SK-N-SH (cell line): ENCODE data around the gene TTC21B. TPM values are rescaled to one million over a fixed set of nuclear protein-coding genes. Genes with fewer than 3 reads are reported as not detected.

ENCODE experiments used
- CTCF ChIA-PET: fragments of 300-600, 350-600 bp; formaldehyde crosslinking; extraction: SDS; loops from one replicate; lab custom pipeline; 2021; lab: Yijun Ruan, JAX
- POLR2A ChIA-PET: fragments of 350-600 bp; sonication (Branson Sonifier 250); formaldehyde crosslinking; extraction: SDS; loops from one replicate; lab custom pipeline; 2020; ENCODE audit warnings: antibody characterized with exemption, inconsistent platforms; lab: Yijun Ruan, JAX
- DNase-seq: peaks from one replicate; pipeline ENCODE4 v3.0.0; 2012
- H2AFZ ChIP-seq: fragments of 200-600 bp; sonication (generic); 2 replicates; pipeline ENCODE4 v1.8.1; 2016; ENCODE audit warnings: antibody characterized with exemption, mild to moderate bottlenecking, low read depth
- H3F3A ChIP-seq: fragments of 200-600 bp; sonication (generic); replicated peaks from 2 replicates; pipeline ENCODE3; 2016; ENCODE audit warnings: antibody characterized with exemption, mild to moderate bottlenecking; ENCODE audit not compliant: insufficient read depth
- H3K27ac ChIP-seq, 2 experiments: fragments of 200-500 bp in 1 of 2; fragments of 200-600 bp in 1 of 2; sonication (Bioruptor generic) in 1 of 2; sonication (generic), shearing (Covaris generic) in 1 of 2; 2 replicates each; pipeline versions ENCODE4 v1.5.1 to v1.6.1; 2014 to 2016; ENCODE audit warnings: low read depth in 2 of 2, inconsistent platforms in 1 of 2, low read length in 1 of 2, mild to moderate bottlenecking in 1 of 2, mixed read lengths in 1 of 2
- H3K27me3 ChIP-seq: fragments of 200-600 bp; sonication (generic), shearing (Covaris generic); 2 replicates; pipeline ENCODE4 v1.6.1; 2016; ENCODE audit warnings: mixed run types; ENCODE audit not compliant: insufficient read depth
- H3K36me3 ChIP-seq, 2 experiments: fragments of 200-500 bp in 1 of 2; fragments of 200-600 bp in 1 of 2; sonication (Bioruptor generic) in 1 of 2; sonication (generic) in 1 of 2; replicated peaks in 1 of 2; 2 replicates each; pipeline versions ENCODE3 to v1.5.1; 2014 to 2016; ENCODE audit warnings: low read length in 1 of 2, mild to moderate bottlenecking in 1 of 2; ENCODE audit not compliant: insufficient read depth in 2 of 2, control insufficient read depth in 1 of 2
- H3K4me1 ChIP-seq, 2 experiments: fragments of 200-500 bp in 1 of 2; fragments of 200-600 bp in 1 of 2; sonication (Bioruptor generic) in 1 of 2; sonication (generic), shearing (Covaris generic) in 1 of 2; 2 replicates each; pipeline versions ENCODE4 v1.5.1 to v1.6.1; 2014 to 2016; ENCODE audit warnings: low read depth in 1 of 2, low read length in 1 of 2, mixed run types in 1 of 2; ENCODE audit not compliant: insufficient read depth in 2 of 2, control insufficient read depth in 1 of 2
- H3K4me2 ChIP-seq: fragments of 200-600 bp; sonication (generic), shearing (Covaris generic); 2 replicates; pipeline ENCODE4 v1.6.1; 2017; ENCODE audit warnings: mixed run types
- H3K4me3 ChIP-seq, 2 experiments: fragments of 200-500 bp in 1 of 2; fragments of 200-600 bp in 1 of 2; sonication (Bioruptor generic) in 1 of 2; sonication (generic), shearing (Covaris generic) in 1 of 2; 2 replicates each; pipeline versions ENCODE4 v1.5.1 to v1.8.1; 2014 to 2016; ENCODE audit warnings: low read depth in 2 of 2, inconsistent platforms in 1 of 2, low read length in 1 of 2, mild to moderate bottlenecking in 1 of 2, mixed read lengths in 1 of 2, moderate library complexity in 1 of 2
- H3K79me2 ChIP-seq: fragments of 200-600 bp; sonication (generic); 2 replicates; pipeline ENCODE4 v1.8.1; 2017; ENCODE audit warnings: mild to moderate bottlenecking; ENCODE audit not compliant: insufficient read depth
- H3K9ac ChIP-seq: fragments of 200-600 bp; sonication (generic); 2 replicates; pipeline ENCODE4 v1.6.1; 2017; ENCODE audit warnings: mixed run types
- H3K9me2 ChIP-seq: fragments of 200-600 bp; sonication (generic); 2 replicates; pipeline ENCODE4 v1.6.1; 2017; ENCODE audit warnings: mixed run types
- H3K9me3 ChIP-seq: fragments of 200-600 bp; sonication (generic); 2 replicates; pipeline ENCODE4 v1.6.1; 2017; ENCODE audit warnings: mixed run types, mild to moderate bottlenecking, moderate library complexity
- H4K20me1 ChIP-seq: fragments of 200-600 bp; sonication (generic); 2 replicates; pipeline ENCODE4 v1.6.1; 2017; ENCODE audit warnings: mild to moderate bottlenecking, mixed run types; ENCODE audit not compliant: insufficient read depth
- CHD2 ChIP-seq: fragments of 150-350 bp; IDR thresholded peaks from 2 replicates; pipeline ENCODE4 v1.6.1; 2018; ENCODE audit warnings: low read length; ENCODE audit not compliant: partially characterized antibody
- FOXM1 ChIP-seq: IDR thresholded peaks from 2 replicates; pipeline ENCODE4 v1.4.0; 2012; ENCODE audit warnings: low read depth, mild to moderate bottlenecking
- MXI1 ChIP-seq: IDR thresholded peaks from 2 replicates; pipeline ENCODE4 v1.6.1; 2012; ENCODE audit warnings: mild to moderate bottlenecking, low read depth, low read length, improper control_type of control experiment
- RAD21 ChIP-seq: IDR thresholded peaks from 2 replicates; pipeline ENCODE4 v1.6.1; 2012; ENCODE audit warnings: mild to moderate bottlenecking, low read length
- TAF1 ChIP-seq: IDR thresholded peaks from 2 replicates; pipeline ENCODE4 v1.6.1; 2012; ENCODE audit warnings: low read depth, mild to moderate bottlenecking, low read length, moderate library complexity, borderline replicate concordance
- TEAD4 ChIP-seq: IDR thresholded peaks from 2 replicates; pipeline ENCODE4 v1.4.0; 2012; ENCODE audit warnings: mild to moderate bottlenecking, borderline replicate concordance; ENCODE audit not compliant: insufficient read depth
- WGBS: methylation state at CpG from one replicate; pipeline ENCODE4 v1.1.6; 2017; ENCODE audit warnings: low lambda C conversion rate; 5-methylcytosine and 5-hydroxymethylcytosine counted together
- polyA plus RNA-seq, 3 experiments: library from polyadenylated mRNA; depleted of rRNA; stranded (reverse); fragments of >200 nt; gene quantifications; 2 replicates each; pipeline ENCODE4 v1.2.3, GENCODE V29; 2012
- TF ChIP-seq, protein P1 (sequence below): fragments of 200-600 bp; sonication (generic); IDR thresholded peaks from 2 replicates; pipeline ENCODE4 v1.6.1; 2017; ENCODE audit warnings: antibody characterized with exemption, mild to moderate bottlenecking, moderate library complexity
- TF ChIP-seq, protein P2 (sequence below): IDR thresholded peaks from 2 replicates; pipeline ENCODE4 v1.6.1; 2012; ENCODE audit warnings: mild to moderate bottlenecking, low read depth, low read length, moderate library complexity
- TF ChIP-seq, protein P3 (sequence below): IDR thresholded peaks from 2 replicates; pipeline ENCODE4; 2012

TTC21B gene
- polyA plus RNA-seq, 1 of the 3 experiments (the other 2 are of a cell fraction), result 10.1 TPM

DNA sequence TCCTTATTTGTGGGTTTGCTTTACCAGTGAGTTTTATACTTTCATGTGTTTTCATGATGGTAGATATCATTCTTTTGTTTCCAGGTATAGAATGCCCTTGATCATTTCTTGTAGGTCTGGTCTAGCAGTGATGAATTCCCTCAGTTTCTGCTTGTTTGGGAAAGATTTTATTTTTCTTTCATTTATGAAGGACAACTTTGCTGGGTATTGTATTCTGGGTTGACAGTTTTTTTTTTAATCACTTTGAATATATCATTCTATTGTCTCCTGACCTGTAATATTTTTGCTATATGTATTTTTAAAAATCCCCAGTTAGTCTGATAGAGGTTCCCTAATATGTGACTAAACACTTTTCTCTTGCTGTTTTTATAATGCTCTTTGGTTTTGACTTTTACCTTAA lies 101.2 kb downstream of the TTC21B start (continued):
- TF ChIP-seq CHD2 (no peak), MXI1 (no peak), FOXM1 (no peak)
- TF ChIP-seq, protein P1, sequence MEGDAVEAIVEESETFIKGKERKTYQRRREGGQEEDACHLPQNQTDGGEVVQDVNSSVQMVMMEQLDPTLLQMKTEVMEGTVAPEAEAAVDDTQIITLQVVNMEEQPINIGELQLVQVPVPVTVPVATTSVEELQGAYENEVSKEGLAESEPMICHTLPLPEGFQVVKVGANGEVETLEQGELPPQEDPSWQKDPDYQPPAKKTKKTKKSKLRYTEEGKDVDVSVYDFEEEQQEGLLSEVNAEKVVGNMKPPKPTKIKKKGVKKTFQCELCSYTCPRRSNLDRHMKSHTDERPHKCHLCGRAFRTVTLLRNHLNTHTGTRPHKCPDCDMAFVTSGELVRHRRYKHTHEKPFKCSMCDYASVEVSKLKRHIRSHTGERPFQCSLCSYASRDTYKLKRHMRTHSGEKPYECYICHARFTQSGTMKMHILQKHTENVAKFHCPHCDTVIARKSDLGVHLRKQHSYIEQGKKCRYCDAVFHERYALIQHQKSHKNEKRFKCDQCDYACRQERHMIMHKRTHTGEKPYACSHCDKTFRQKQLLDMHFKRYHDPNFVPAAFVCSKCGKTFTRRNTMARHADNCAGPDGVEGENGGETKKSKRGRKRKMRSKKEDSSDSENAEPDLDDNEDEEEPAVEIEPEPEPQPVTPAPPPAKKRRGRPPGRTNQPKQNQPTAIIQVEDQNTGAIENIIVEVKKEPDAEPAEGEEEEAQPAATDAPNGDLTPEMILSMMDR, result no peak
- TF ChIP-seq, all 33 proteins: peak for 0

DNA sequence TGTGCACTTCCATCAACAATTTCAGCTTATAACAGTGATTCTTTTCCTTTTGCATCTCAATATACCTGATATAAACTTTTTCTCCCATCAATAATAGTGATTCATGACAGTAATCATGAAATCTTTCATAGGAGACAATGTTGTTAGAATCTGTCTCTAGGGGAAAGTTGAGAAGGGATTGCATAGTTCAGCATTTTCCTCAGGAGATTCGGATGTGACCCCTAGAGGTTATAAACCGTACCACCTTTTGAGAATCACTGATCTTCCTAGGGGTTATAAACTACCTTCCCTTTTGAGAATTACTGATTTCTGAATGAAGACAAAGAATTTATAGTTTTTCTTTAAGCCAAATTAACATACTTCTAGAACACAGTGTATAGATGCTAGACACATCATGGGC lies 106.6 kb downstream of the TTC21B start:
- H3K27me3 ChIP-seq, result no peaks in the 10 kb centered on the region
- TF ChIP-seq, protein P2, sequence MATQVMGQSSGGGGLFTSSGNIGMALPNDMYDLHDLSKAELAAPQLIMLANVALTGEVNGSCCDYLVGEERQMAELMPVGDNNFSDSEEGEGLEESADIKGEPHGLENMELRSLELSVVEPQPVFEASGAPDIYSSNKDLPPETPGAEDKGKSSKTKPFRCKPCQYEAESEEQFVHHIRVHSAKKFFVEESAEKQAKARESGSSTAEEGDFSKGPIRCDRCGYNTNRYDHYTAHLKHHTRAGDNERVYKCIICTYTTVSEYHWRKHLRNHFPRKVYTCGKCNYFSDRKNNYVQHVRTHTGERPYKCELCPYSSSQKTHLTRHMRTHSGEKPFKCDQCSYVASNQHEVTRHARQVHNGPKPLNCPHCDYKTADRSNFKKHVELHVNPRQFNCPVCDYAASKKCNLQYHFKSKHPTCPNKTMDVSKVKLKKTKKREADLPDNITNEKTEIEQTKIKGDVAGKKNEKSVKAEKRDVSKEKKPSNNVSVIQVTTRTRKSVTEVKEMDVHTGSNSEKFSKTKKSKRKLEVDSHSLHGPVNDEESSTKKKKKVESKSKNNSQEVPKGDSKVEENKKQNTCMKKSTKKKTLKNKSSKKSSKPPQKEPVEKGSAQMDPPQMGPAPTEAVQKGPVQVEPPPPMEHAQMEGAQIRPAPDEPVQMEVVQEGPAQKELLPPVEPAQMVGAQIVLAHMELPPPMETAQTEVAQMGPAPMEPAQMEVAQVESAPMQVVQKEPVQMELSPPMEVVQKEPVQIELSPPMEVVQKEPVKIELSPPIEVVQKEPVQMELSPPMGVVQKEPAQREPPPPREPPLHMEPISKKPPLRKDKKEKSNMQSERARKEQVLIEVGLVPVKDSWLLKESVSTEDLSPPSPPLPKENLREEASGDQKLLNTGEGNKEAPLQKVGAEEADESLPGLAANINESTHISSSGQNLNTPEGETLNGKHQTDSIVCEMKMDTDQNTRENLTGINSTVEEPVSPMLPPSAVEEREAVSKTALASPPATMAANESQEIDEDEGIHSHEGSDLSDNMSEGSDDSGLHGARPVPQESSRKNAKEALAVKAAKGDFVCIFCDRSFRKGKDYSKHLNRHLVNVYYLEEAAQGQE, result no peak
- no peak for TF ChIP-seq TEAD4
- TF ChIP-seq RAD21, result no peak
- TF ChIP-seq TAF1, result no peak
- TF ChIP-seq FOXM1, result no peak
- TF ChIP-seq, protein P3, sequence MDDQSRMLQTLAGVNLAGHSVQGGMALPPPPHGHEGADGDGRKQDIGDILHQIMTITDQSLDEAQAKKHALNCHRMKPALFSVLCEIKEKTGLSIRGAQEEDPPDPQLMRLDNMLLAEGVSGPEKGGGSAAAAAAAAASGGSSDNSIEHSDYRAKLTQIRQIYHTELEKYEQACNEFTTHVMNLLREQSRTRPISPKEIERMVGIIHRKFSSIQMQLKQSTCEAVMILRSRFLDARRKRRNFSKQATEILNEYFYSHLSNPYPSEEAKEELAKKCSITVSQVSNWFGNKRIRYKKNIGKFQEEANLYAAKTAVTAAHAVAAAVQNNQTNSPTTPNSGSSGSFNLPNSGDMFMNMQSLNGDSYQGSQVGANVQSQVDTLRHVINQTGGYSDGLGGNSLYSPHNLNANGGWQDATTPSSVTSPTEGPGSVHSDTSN, result no peak
- no peak for DNase-seq
- ChIA-PET CTCF (no interaction called here), POLR2A (interaction anchor here (0.6 kb wide), 1 partner anchor 174 kb away, joined by 4 read pairs; no protein-coding TSS in a partner anchor)
- peaks cover 15% of the 10 kb centered on the region for H3K9me3 ChIP-seq
- no peak overlapping the region for H3K4me2 ChIP-seq
- WGBS, result 76% methylated on average over 2 of the region's 2 CpGs
- peaks cover 0 to 2% of the 10 kb centered on the region in 2 experiments; a peak in 1 of 4 replicates for H3K4me1 ChIP-seq
- H3K36me3 ChIP-seq, result no peaks in the 10 kb centered on the region
- no peaks in the 10 kb centered on the region for H3K79me2 ChIP-seq
- H3K27ac ChIP-seq, result no peak overlapping the region
- no peaks in the 10 kb centered on the region for H3F3A ChIP-seq
- no peak overlapping the region for H2AFZ ChIP-seq
- H4K20me1 ChIP-seq, result no peaks in the 10 kb centered on the region
- no peak overlapping the region for H3K9ac ChIP-seq
- H3K9me2 ChIP-seq, result no peaks in the 10 kb centered on the region
- no peak overlapping the region for H3K4me3 ChIP-seq
